ENCODE data around the gene SUGT1. TPM values are rescaled to one million over a fixed set of nuclear protein-coding genes. Genes with fewer than 3 reads are reported as not detected.

The SUGT1 gene
- polyA plus RNA-seq, 1 donor from 2014 or later: 57.5 TPM

GRCh38 chr13:52703482-52703881, 50.8 kb downstream of the SUGT1 start:
- no peak for TF ChIP-seq EZH2 (IDR thresholded peaks at IDR 0.05; ENCODE audit: borderline replicate concordance, insufficient read depth, low read length, poor library complexity, severe bottlenecking)
- TF ChIP-seq EP300 (conservative IDR thresholded peaks at IDR 0.05; ENCODE audit: poor library complexity, severe bottlenecking): no peak
- no peak for TF ChIP-seq MXI1 (conservative IDR thresholded peaks at IDR 0.05; ENCODE audit: poor library complexity, severe bottlenecking)
- no peak for TF ChIP-seq SMC3 (conservative IDR thresholded peaks at IDR 0.05; ENCODE audit: poor library complexity)
- Histone ChIP-seq H3K9me3 (ENCODE audit: low read length) (no peaks in the 10 kb centered on the region), H3K36me3 (ENCODE audit: insufficient read depth, low read length) (no peaks in the 10 kb centered on the region), H3K9me2 (ENCODE audit: insufficient read depth, low read length) (no peaks in the 10 kb centered on the region), H3K4me2 (ENCODE audit: low read length) (no peak overlapping the region), H3K27ac (ENCODE audit: low read length) (no peak overlapping the region), H3K79me2 (replicated peaks; ENCODE audit: insufficient read depth, low read length) (no peaks in the 10 kb centered on the region), H3F3A (ENCODE audit: insufficient read depth, low read length, poor library complexity, severe bottlenecking) (no peaks in the 10 kb centered on the region), H3K9ac (ENCODE audit: low read length) (no peak overlapping the region), H4K20me1 (ENCODE audit: insufficient read depth) (no peaks in the 10 kb centered on the region), H3K27me3 (ENCODE audit: insufficient read depth, low read depth, low read length) (no peaks in the 10 kb centered on the region), H2AFZ (ENCODE audit: low read depth, low read length) (no peak overlapping the region), H3K4me3 (ENCODE audit: low read length) (no peak overlapping the region)

DNA sequence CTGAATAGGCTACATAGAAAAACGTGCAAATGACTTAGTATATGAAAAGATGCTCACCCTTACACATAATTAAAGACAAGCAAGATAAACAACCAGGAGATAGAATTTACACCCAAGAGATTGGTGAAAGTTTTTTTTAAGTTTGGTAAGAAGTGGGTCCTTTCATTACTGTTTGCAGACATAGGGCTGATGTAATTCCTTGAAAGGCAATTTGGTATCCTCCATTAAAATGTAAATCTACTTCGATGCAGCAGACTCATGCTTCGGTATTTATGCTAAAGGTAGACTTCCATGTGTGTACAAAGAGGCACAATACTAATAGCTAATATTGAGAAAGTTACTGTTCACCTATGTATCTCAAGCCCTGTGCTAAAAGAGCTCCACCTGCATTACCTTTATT, 53.4 kb downstream of the SUGT1 start:
- no peaks in the 10 kb centered on the region for H3K27me3 ChIP-seq (ENCODE audit: insufficient read depth, low read depth, low read length)
- no peak overlapping the region for H3K27ac ChIP-seq (ENCODE audit: low read length)
- no peak overlapping the region for H3K4me3 ChIP-seq (ENCODE audit: low read length)
- no peaks in the 10 kb centered on the region for H3K36me3 ChIP-seq (ENCODE audit: insufficient read depth, low read length)
- no peaks in the 10 kb centered on the region for H3K79me2 ChIP-seq (replicated peaks; ENCODE audit: insufficient read depth, low read length)
- no peaks in the 10 kb centered on the region for H4K20me1 ChIP-seq (ENCODE audit: insufficient read depth)
- no peak for TF ChIP-seq TAF1 (IDR thresholded peaks at IDR 0.05; ENCODE audit: low read depth)
- no peak for TF ChIP-seq RAD21 (conservative IDR thresholded peaks at IDR 0.05)
- no peak for TF ChIP-seq POLR2AphosphoS5 (IDR thresholded peaks at IDR 0.05)
- TF ChIP-seq MXI1 (conservative IDR thresholded peaks at IDR 0.05; ENCODE audit: poor library complexity, severe bottlenecking): no peak
- no peak for TF ChIP-seq EP300 (conservative IDR thresholded peaks at IDR 0.05; ENCODE audit: poor library complexity, severe bottlenecking)
- TF ChIP-seq SMC3 (conservative IDR thresholded peaks at IDR 0.05; ENCODE audit: poor library complexity): no peak
- no peak for TF ChIP-seq REST (IDR thresholded peaks at IDR 0.05; ENCODE audit: borderline replicate concordance)
- no peak for TF ChIP-seq EZH2 (IDR thresholded peaks at IDR 0.05; ENCODE audit: borderline replicate concordance, insufficient read depth, low read length, poor library complexity, severe bottlenecking)
- TF ChIP-seq, protein P1, sequence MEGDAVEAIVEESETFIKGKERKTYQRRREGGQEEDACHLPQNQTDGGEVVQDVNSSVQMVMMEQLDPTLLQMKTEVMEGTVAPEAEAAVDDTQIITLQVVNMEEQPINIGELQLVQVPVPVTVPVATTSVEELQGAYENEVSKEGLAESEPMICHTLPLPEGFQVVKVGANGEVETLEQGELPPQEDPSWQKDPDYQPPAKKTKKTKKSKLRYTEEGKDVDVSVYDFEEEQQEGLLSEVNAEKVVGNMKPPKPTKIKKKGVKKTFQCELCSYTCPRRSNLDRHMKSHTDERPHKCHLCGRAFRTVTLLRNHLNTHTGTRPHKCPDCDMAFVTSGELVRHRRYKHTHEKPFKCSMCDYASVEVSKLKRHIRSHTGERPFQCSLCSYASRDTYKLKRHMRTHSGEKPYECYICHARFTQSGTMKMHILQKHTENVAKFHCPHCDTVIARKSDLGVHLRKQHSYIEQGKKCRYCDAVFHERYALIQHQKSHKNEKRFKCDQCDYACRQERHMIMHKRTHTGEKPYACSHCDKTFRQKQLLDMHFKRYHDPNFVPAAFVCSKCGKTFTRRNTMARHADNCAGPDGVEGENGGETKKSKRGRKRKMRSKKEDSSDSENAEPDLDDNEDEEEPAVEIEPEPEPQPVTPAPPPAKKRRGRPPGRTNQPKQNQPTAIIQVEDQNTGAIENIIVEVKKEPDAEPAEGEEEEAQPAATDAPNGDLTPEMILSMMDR (IDR thresholded peaks at IDR 0.05; ENCODE audit: poor library complexity, severe bottlenecking): no peak
- H3F3A ChIP-seq (ENCODE audit: insufficient read depth, low read length, poor library complexity, severe bottlenecking): no peaks in the 10 kb centered on the region
- no peak overlapping the region for H3K4me2 ChIP-seq (ENCODE audit: low read length)
- H3K9me3 ChIP-seq (ENCODE audit: low read length): no peaks in the 10 kb centered on the region
- no peak overlapping the region for H3K9ac ChIP-seq (ENCODE audit: low read length)
- no peak overlapping the region for H2AFZ ChIP-seq (ENCODE audit: low read depth, low read length)
- no peaks in the 10 kb centered on the region for H3K9me2 ChIP-seq (ENCODE audit: insufficient read depth, low read length)

Data from neural cell (in vitro differentiated cells).